Mesenteric fat pad (tissue), 1 donor: ENCODE measurements around the gene CPLX1. TPM values are rescaled to one million over a fixed set of nuclear protein-coding genes. Genes with fewer than 3 reads are reported as not detected.

Experiments used
- DNase-seq: peaks from one replicate; pipeline ENCODE4 v3.0.0-alpha.2; 2020; ENCODE audit warnings: low spot score
- long read RNA-seq: library from polyadenylated mRNA; unstranded; transcript quantifications from one replicate; pipeline ENCODE4 v2.0.0, GENCODE V29; 2020
- total RNA-seq: library from RNA; stranded (reverse); fragmentation: NEBNext Ultra II Directional; extraction: Animal tissue kit (Norgen Biotek cat#: 25700); gene quantifications from one replicate; pipeline ENCODE4 v1.2.1, GENCODE V29; 2021
- donor health status: DM: yes; HTN: yes; CAD: no.

CPLX1 gene
- total RNA-seq: 3.0 TPM
- long read RNA-seq: 0 reads

- no peak for DNase-seq
Observed at GRCh38 chr4:825971-826330, at the start of gene CPLX1. Gene CPLX1 (minus strand): TSS chr4:826129. CDS start chr4:824522, 1,607 bp downstream.

GRCh38 chr4:874971-875817 is 49.3 kb upstream of the CPLX1 start:
- no peak for DNase-seq

GRCh38 chr4:874056-874455 is 48.1 kb upstream of the CPLX1 start:
- DNase-seq: no peak

- no peak for DNase-seq
Observed at GRCh38 chr4:872241-872981, 46.5 kb upstream of the CPLX1 start.

GRCh38 chr4:871484-871883 is 45.6 kb upstream of the CPLX1 start:
- DNase-seq: no peak

GRCh38 chr4:870951-871350 is 45.0 kb upstream of the CPLX1 start:
- DNase-seq: no peak

GRCh38 chr4:869776-870175 is 43.8 kb upstream of the CPLX1 start:
- DNase-seq: no peak

GRCh38 chr4:868421-868820 is 42.5 kb upstream of the CPLX1 start:
- no peak for DNase-seq

GRCh38 chr4:867526-868250 is 41.8 kb upstream of the CPLX1 start:
- DNase-seq: no peak

- no peak for DNase-seq
Observed at GRCh38 chr4:866761-867390, 40.9 kb upstream of the CPLX1 start.

GRCh38 chr4:866068-866760 is 40.3 kb upstream of the CPLX1 start:
- DNase-seq: no peak

- DNase-seq: no peak
Observed at GRCh38 chr4:865572-865971, 39.6 kb upstream of the CPLX1 start.

- no peak for DNase-seq
Observed at GRCh38 chr4:865121-865465, 39.2 kb upstream of the CPLX1 start.

- DNase-seq: no peak
Observed at GRCh38 chr4:864456-865120, 38.7 kb upstream of the CPLX1 start.

GRCh38 chr4:860561-860960 is 34.6 kb upstream of the CPLX1 start:
- no peak for DNase-seq

GRCh38 chr4:859496-859895 is 33.6 kb upstream of the CPLX1 start:
- DNase-seq: no peak

- no peak for DNase-seq
Observed at GRCh38 chr4:858831-859451, 33.0 kb upstream of the CPLX1 start.

- DNase-seq: no peak
Observed at GRCh38 chr4:858041-858481, 32.1 kb upstream of the CPLX1 start.

- DNase-seq: no peak
Observed at GRCh38 chr4:857461-857860, 31.5 kb upstream of the CPLX1 start.
